Hepatocyte (in vitro differentiated cells): Measurements from ENCODE around the gene SARDH. TPM values are rescaled to one million over a fixed set of nuclear protein-coding genes. Genes with fewer than 3 reads are reported as not detected.

Source experiments
- DNase-seq: peaks from one replicate; pipeline ENCODE4 v3.0.0-alpha.2; 2016; ENCODE audit warnings: low spot score
- H2AFZ ChIP-seq: fragments of 200-600 bp; sonication (generic); 2 replicates; pipeline ENCODE4 v1.6.0; 2016; ENCODE audit warnings: antibody characterized with exemption, mild to moderate bottlenecking
- H3K27ac ChIP-seq: fragments of 200-600 bp; sonication (generic); 2 replicates; pipeline ENCODE4 v1.5.1; 2016; ENCODE audit warnings: mild to moderate bottlenecking
- H3K27me3 ChIP-seq: fragments of 200-600 bp; sonication (generic); 2 replicates; pipeline ENCODE4 v1.6.1; 2016
- H3K36me3 ChIP-seq: fragments of 200-600 bp; sonication (generic); replicated peaks from 2 replicates; pipeline ENCODE4 v1.5.1; 2016; ENCODE audit warnings: low read depth; ENCODE audit not compliant: insufficient read depth
- H3K4me1 ChIP-seq: fragments of 200-600 bp; sonication (generic); 2 replicates; pipeline ENCODE4 v1.5.1; 2016; ENCODE audit warnings: mild to moderate bottlenecking, moderate library complexity; ENCODE audit not compliant: insufficient read depth
- H3K4me2 ChIP-seq: fragments of 200-600 bp; sonication (generic); 2 replicates; pipeline ENCODE4 v1.6.0; 2016
- H3K4me3 ChIP-seq: fragments of 200-600 bp; sonication (generic); 2 replicates; pipeline ENCODE4 v1.5.1; 2016; ENCODE audit warnings: mild to moderate bottlenecking
- H3K79me2 ChIP-seq: fragments of 200-600 bp; sonication (generic); 2 replicates; pipeline ENCODE4 v1.6.0; 2017; ENCODE audit warnings: mild to moderate bottlenecking
- H3K9me2 ChIP-seq: fragments of 200-600 bp; sonication (generic); replicated peaks from 2 replicates; pipeline ENCODE4 v1.6.0; 2017; ENCODE audit warnings: mild to moderate bottlenecking; ENCODE audit not compliant: insufficient read depth
- H3K9me3 ChIP-seq: fragments of 200-600 bp; sonication (generic); 2 replicates; pipeline ENCODE4 v1.5.1; 2016; ENCODE audit warnings: low read depth, mild to moderate bottlenecking
- H4K20me1 ChIP-seq: fragments of 200-600 bp; sonication (generic); 2 replicates; pipeline ENCODE4 v1.6.0; 2016; ENCODE audit warnings: mild to moderate bottlenecking; ENCODE audit not compliant: insufficient read depth, poor library complexity, severe bottlenecking
- CTCF ChIP-seq: fragments of 200-600 bp; sonication (generic); IDR thresholded peaks from 2 replicates; pipeline ENCODE4 v1.5.1; 2016; ENCODE audit warnings: antibody characterized with exemption, mild to moderate bottlenecking; ENCODE audit not compliant: poor library complexity
- EZH2 ChIP-seq: fragments of 200-600 bp; sonication (generic); IDR thresholded peaks from 2 replicates; pipeline ENCODE4 v1.6.1; 2016; ENCODE audit warnings: antibody characterized with exemption, mild to moderate bottlenecking, borderline replicate concordance
- EZH2phosphoT487 ChIP-seq: fragments of 200-600 bp; sonication (generic); IDR thresholded peaks from one replicate; pipeline ENCODE4 v1.6.1; 2018; ENCODE audit warnings: antibody characterized with exemption, mild to moderate bottlenecking, low read depth, moderate library complexity; ENCODE audit not compliant: unreplicated experiment, severe bottlenecking
- WGBS: methylation state at CpG from one replicate; pipeline ENCODE4 v1.1.6; 2016; ENCODE audit warnings: low lambda C conversion rate; ENCODE audit errors: missing lambda C conversion rate; 5-methylcytosine and 5-hydroxymethylcytosine counted together
- polyA plus RNA-seq: library from polyadenylated mRNA; unstranded; fragments of >200 nt; fragmentation: Nextera tagmentation; extraction: Ambion mirVana; gene quantifications from 2 replicates; pipeline ENCODE4 v1.2.1, GENCODE V29; 2016
- total RNA-seq: library from RNA; depleted of rRNA; stranded (reverse); fragments of >200 nt; gene quantifications from 2 replicates; pipeline ENCODE4 v1.2.3, GENCODE V29; 2014

The SARDH gene
- total and polyA plus RNA-seq, 2 experiments from 2014 or later, result 7.5 to 9.8 TPM

GRCh38 chr9:133758228-133758627 lies 20.1 kb upstream of the SARDH start:
- 92% methylated on average over 7 of the region's 7 CpGs for WGBS
- no peaks in the 10 kb centered on the region for H3K79me2 ChIP-seq
- no peak overlapping the region for H3K4me2 ChIP-seq
- H3K4me1 ChIP-seq, result no peaks in the 10 kb centered on the region
- H3K4me3 ChIP-seq, result no peak overlapping the region
- no peaks in the 10 kb centered on the region for H3K27me3 ChIP-seq
- no peak overlapping the region for H2AFZ ChIP-seq
- no peaks in the 10 kb centered on the region for H3K9me3 ChIP-seq
- H3K27ac ChIP-seq, result no peak overlapping the region
- H4K20me1 ChIP-seq, result no peaks in the 10 kb centered on the region
- TF ChIP-seq EZH2, result no peak
- no peak for TF ChIP-seq CTCF
- no peak for TF ChIP-seq EZH2phosphoT487
- no peaks in the 10 kb centered on the region for H3K36me3 ChIP-seq
- no peaks in the 10 kb centered on the region for H3K9me2 ChIP-seq
- DNase-seq, result no peak

- H3K36me3 ChIP-seq, result no peaks in the 10 kb centered on the region
- H3K4me1 ChIP-seq, result no peaks in the 10 kb centered on the region
- no peaks in the 10 kb centered on the region for H3K27me3 ChIP-seq
- no peak overlapping the region for H2AFZ ChIP-seq
- TF ChIP-seq CTCF (no peak), EZH2 (no peak), EZH2phosphoT487 (no peak)
- WGBS, result 94% methylated on average over 9 of the region's 9 CpGs
- no peak overlapping the region for H3K4me2 ChIP-seq
- no peaks in the 10 kb centered on the region for H3K9me2 ChIP-seq
- no peak for DNase-seq
- H3K9me3 ChIP-seq, result peaks cover 4% of the 10 kb centered on the region
- H3K27ac ChIP-seq, result no peak overlapping the region
- no peaks in the 10 kb centered on the region for H4K20me1 ChIP-seq
- H3K79me2 ChIP-seq, result no peaks in the 10 kb centered on the region
- no peak overlapping the region for H3K4me3 ChIP-seq
Measured at GRCh38 chr9:133754688-133755227, 16.6 kb upstream of the SARDH start.

GRCh38 chr9:133754187-133754586 lies 16.0 kb upstream of the SARDH start:
- DNase-seq, result no peak
- WGBS, result 90% methylated on average over 6 of the region's 6 CpGs
- Histone ChIP-seq H3K36me3 (no peaks in the 10 kb centered on the region), H3K4me3 (no peak overlapping the region), H3K9me2 (no peaks in the 10 kb centered on the region), H3K79me2 (no peaks in the 10 kb centered on the region), H3K9me3 (peaks cover 4% of the 10 kb centered on the region), H3K4me2 (no peak overlapping the region), H3K27me3 (no peaks in the 10 kb centered on the region), H3K4me1 (no peaks in the 10 kb centered on the region), H3K27ac (no peak overlapping the region), H2AFZ (no peak overlapping the region), H4K20me1 (no peaks in the 10 kb centered on the region)
- TF ChIP-seq CTCF (no peak), EZH2 (no peak), EZH2phosphoT487 (no peak)
